Measurements from ENCODE around the gene EIF5A2. TPM values are rescaled to one million over a fixed set of nuclear protein-coding genes. Genes with fewer than 3 reads are reported as not detected.

EIF5A2 gene
- total and polyA plus RNA-seq, 4 donors: 1.6 to 2.4 (median 1.9) TPM

DNA sequence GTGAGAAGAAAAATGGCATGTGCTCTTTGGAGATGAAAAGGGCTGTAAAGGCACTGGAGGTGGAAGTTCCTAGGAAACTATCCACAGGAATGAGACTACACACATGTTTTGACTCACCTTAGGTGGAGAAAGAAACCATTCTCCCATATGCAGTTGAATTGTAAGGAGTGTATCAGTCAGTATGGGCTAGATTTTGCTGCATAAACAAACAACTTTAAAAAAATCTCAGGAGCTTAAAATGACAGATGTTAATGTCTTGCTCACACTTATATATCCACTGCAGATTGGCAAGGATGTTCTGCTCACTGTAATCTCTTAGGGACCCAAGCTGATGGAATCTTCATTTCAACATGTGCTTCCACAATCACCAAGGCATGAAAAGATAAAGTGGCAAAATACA lies 64.1 kb downstream of the EIF5A2 start:
- no peak overlapping the region for H3K27ac ChIP-seq (ENCODE audit: low read depth in 1 of 2, low read length in 2 of 2)
- DNase-seq (ENCODE audit: low spot score): no peak
- H3K36me3 ChIP-seq (ENCODE audit: control insufficient read depth in 4 of 4, insufficient read depth in 3 of 4, low read depth in 1 of 4, low read length in 3 of 4): no peaks in the 10 kb centered on the region
- no peak overlapping the region for H3K9ac ChIP-seq (ENCODE audit: low read depth in 1 of 2, low read length in 2 of 2)
- no peak overlapping the region for H3K4me3 ChIP-seq (ENCODE audit: low read depth in 1 of 3, low read length in 3 of 3)
- TF ChIP-seq, protein P1, sequence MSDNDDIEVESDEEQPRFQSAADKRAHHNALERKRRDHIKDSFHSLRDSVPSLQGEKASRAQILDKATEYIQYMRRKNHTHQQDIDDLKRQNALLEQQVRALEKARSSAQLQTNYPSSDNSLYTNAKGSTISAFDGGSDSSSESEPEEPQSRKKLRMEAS (IDR thresholded peaks at IDR 0.05): no peak
- TF ChIP-seq SP1 (IDR thresholded peaks at IDR 0.05) (no peak), FOXA1 (IDR thresholded peaks at IDR 0.05) (no peak), RXRA (IDR thresholded peaks at IDR 0.05) (no peak), TAF1 (conservative IDR thresholded peaks at IDR 0.05) (no peak), YY1 (IDR thresholded peaks at IDR 0.05) (no peak)
- TF ChIP-seq, protein P2, sequence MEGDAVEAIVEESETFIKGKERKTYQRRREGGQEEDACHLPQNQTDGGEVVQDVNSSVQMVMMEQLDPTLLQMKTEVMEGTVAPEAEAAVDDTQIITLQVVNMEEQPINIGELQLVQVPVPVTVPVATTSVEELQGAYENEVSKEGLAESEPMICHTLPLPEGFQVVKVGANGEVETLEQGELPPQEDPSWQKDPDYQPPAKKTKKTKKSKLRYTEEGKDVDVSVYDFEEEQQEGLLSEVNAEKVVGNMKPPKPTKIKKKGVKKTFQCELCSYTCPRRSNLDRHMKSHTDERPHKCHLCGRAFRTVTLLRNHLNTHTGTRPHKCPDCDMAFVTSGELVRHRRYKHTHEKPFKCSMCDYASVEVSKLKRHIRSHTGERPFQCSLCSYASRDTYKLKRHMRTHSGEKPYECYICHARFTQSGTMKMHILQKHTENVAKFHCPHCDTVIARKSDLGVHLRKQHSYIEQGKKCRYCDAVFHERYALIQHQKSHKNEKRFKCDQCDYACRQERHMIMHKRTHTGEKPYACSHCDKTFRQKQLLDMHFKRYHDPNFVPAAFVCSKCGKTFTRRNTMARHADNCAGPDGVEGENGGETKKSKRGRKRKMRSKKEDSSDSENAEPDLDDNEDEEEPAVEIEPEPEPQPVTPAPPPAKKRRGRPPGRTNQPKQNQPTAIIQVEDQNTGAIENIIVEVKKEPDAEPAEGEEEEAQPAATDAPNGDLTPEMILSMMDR (IDR thresholded peaks at IDR 0.05; ENCODE audit: low read depth, low read length, missing input control): no peak
- TF ChIP-seq, protein P3, sequence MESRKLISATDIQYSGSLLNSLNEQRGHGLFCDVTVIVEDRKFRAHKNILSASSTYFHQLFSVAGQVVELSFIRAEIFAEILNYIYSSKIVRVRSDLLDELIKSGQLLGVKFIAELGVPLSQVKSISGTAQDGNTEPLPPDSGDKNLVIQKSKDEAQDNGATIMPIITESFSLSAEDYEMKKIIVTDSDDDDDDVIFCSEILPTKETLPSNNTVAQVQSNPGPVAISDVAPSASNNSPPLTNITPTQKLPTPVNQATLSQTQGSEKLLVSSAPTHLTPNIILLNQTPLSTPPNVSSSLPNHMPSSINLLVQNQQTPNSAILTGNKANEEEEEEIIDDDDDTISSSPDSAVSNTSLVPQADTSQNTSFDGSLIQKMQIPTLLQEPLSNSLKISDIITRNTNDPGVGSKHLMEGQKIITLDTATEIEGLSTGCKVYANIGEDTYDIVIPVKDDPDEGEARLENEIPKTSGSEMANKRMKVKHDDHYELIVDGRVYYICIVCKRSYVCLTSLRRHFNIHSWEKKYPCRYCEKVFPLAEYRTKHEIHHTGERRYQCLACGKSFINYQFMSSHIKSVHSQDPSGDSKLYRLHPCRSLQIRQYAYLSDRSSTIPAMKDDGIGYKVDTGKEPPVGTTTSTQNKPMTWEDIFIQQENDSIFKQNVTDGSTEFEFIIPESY (IDR thresholded peaks at IDR 0.05): no peak
- TF ChIP-seq, protein P4, sequence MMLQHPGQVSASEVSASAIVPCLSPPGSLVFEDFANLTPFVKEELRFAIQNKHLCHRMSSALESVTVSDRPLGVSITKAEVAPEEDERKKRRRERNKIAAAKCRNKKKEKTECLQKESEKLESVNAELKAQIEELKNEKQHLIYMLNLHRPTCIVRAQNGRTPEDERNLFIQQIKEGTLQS (IDR thresholded peaks at IDR 0.05): no peak
- no peaks in the 10 kb centered on the region for H3K27me3 ChIP-seq (ENCODE audit: control insufficient read depth in 4 of 4, insufficient read depth in 4 of 4, low read length in 3 of 4)
- H3K4me1 ChIP-seq (ENCODE audit: control insufficient read depth in 4 of 4, insufficient read depth in 4 of 4, low read length in 3 of 4): no peaks in the 10 kb centered on the region
- H3K9me3 ChIP-seq (ENCODE audit: control insufficient read depth in 4 of 4, low read length in 3 of 4): peaks cover 0 to 3% (median 0%) of the 10 kb centered on the region in 4 donors

DNA sequence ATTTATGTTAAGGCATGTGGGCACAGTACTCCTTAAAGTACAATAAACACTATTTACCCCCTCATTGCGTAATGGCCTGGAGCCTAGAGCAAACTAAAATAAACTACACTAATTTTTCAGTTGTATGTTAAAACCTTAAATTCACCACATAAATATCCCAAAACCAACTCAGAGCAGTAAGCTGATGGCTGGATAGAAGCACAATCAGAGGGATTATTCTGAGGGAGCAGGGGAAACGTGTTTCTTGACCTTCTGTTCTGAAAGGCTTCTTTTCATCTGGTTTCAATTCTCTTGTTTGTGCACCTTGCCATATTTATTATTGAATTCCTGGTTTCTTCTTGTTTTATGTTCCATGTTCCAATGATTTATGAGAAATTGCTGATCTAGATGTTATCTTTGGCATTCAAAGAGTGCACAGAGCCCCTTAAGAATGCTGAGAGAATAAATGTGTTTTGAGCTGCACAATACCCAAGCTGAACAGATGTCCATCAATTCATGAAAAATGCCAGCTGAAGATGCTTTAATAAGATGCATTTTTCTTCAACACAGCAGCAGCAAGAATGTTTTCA lies 68.1 kb downstream of the EIF5A2 start:
- DNase-seq (ENCODE audit: low spot score): no peak
- peaks cover 0 to 3% (median 0%) of the 10 kb centered on the region in 4 donors for H3K9me3 ChIP-seq (ENCODE audit: control insufficient read depth in 4 of 4, low read length in 3 of 4)
- no peaks in the 10 kb centered on the region for H3K4me1 ChIP-seq (ENCODE audit: control insufficient read depth in 4 of 4, insufficient read depth in 4 of 4, low read length in 3 of 4)
- TF ChIP-seq, protein P1 (IDR thresholded peaks at IDR 0.05): no peak
- TF ChIP-seq GABPA (IDR thresholded peaks at IDR 0.05 in 1 of 2, conservative IDR thresholded peaks at IDR 0.05 in 1 of 2) (no peak), SP1 (IDR thresholded peaks at IDR 0.05) (no peak), EGR1 (IDR thresholded peaks at IDR 0.05; ENCODE audit: low read depth in 2 of 2) (no peak), JUND (IDR thresholded peaks at IDR 0.05) (no peak), HNF4A (conservative IDR thresholded peaks at IDR 0.05) (no peak), YY1 (IDR thresholded peaks at IDR 0.05) (no peak), FOXA2 (IDR thresholded peaks at IDR 0.05) (no peak), HNF4G (IDR thresholded peaks at IDR 0.05) (no peak), NR2F2 (IDR thresholded peaks at IDR 0.05) (no peak), TAF1 (conservative IDR thresholded peaks at IDR 0.05) (no peak), FOXA1 (IDR thresholded peaks at IDR 0.05) (no peak), RXRA (IDR thresholded peaks at IDR 0.05) (no peak)
- TF ChIP-seq, protein P2 (IDR thresholded peaks at IDR 0.05; ENCODE audit: low read depth, low read length, missing input control): no peak
- TF ChIP-seq, protein P4 (IDR thresholded peaks at IDR 0.05): no peak
- TF ChIP-seq, protein P5, sequence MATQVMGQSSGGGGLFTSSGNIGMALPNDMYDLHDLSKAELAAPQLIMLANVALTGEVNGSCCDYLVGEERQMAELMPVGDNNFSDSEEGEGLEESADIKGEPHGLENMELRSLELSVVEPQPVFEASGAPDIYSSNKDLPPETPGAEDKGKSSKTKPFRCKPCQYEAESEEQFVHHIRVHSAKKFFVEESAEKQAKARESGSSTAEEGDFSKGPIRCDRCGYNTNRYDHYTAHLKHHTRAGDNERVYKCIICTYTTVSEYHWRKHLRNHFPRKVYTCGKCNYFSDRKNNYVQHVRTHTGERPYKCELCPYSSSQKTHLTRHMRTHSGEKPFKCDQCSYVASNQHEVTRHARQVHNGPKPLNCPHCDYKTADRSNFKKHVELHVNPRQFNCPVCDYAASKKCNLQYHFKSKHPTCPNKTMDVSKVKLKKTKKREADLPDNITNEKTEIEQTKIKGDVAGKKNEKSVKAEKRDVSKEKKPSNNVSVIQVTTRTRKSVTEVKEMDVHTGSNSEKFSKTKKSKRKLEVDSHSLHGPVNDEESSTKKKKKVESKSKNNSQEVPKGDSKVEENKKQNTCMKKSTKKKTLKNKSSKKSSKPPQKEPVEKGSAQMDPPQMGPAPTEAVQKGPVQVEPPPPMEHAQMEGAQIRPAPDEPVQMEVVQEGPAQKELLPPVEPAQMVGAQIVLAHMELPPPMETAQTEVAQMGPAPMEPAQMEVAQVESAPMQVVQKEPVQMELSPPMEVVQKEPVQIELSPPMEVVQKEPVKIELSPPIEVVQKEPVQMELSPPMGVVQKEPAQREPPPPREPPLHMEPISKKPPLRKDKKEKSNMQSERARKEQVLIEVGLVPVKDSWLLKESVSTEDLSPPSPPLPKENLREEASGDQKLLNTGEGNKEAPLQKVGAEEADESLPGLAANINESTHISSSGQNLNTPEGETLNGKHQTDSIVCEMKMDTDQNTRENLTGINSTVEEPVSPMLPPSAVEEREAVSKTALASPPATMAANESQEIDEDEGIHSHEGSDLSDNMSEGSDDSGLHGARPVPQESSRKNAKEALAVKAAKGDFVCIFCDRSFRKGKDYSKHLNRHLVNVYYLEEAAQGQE (IDR thresholded peaks at IDR 0.05): no peak
- TF ChIP-seq, protein P3 (IDR thresholded peaks at IDR 0.05): no peak
- H3K4me3 ChIP-seq (ENCODE audit: low read depth in 1 of 3, low read length in 3 of 3): no peak overlapping the region
- 93% methylated on average over 2 of the region's 2 CpGs for WGBS
- no peak overlapping the region for H3K27ac ChIP-seq (ENCODE audit: low read depth in 1 of 2, low read length in 2 of 2)
- H3K9ac ChIP-seq (ENCODE audit: low read depth in 1 of 2, low read length in 2 of 2): no peak overlapping the region
- no peaks in the 10 kb centered on the region for H3K36me3 ChIP-seq (ENCODE audit: control insufficient read depth in 4 of 4, insufficient read depth in 3 of 4, low read depth in 1 of 4, low read length in 3 of 4)
- no peaks in the 10 kb centered on the region for H3K27me3 ChIP-seq (ENCODE audit: control insufficient read depth in 4 of 4, insufficient read depth in 4 of 4, low read length in 3 of 4)

Measured in liver (tissue), 9 donors.